ENCODE measurements around the gene CASP2. TPM values are rescaled to one million over a fixed set of nuclear protein-coding genes. Genes with fewer than 3 reads are reported as not detected.
A peak's percentile ranks its signal among the peaks of the same experiment; 100 is the strongest.

The CASP2 gene
- polyA plus RNA-seq, 1 of the 3 experiments (the other 2 are of a cell fraction) = 19.7 TPM

GRCh38 chr7:143240291-143241168, 47.6 kb upstream of the CASP2 start (continued):
- TF ChIP-seq USF2 (IDR thresholded peaks at IDR 0.05; ENCODE audit: borderline replicate concordance, low read depth, low read length) (no peak), ZBTB33 (IDR thresholded peaks at IDR 0.05; ENCODE audit: borderline replicate concordance, low read depth) (no peak), FOXM1 (IDR thresholded peaks at IDR 0.05; ENCODE audit: low read depth) (no peak), NFIC (IDR thresholded peaks at IDR 0.05; ENCODE audit: borderline replicate concordance) (0 out of 2 replicates have a peak, but pooled peaks have one; percentile 14), NRF1 (IDR thresholded peaks at IDR 0.05; ENCODE audit: low read depth, low read length) (no peak), TEAD4 (IDR thresholded peaks at IDR 0.05; ENCODE audit: borderline replicate concordance, insufficient read depth) (no peak)
- TF ChIP-seq, protein P1, sequence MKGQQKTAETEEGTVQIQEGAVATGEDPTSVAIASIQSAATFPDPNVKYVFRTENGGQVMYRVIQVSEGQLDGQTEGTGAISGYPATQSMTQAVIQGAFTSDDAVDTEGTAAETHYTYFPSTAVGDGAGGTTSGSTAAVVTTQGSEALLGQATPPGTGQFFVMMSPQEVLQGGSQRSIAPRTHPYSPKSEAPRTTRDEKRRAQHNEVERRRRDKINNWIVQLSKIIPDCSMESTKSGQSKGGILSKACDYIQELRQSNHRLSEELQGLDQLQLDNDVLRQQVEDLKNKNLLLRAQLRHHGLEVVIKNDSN (IDR thresholded peaks at IDR 0.05; ENCODE audit: borderline replicate concordance, low read depth) = no peak

- Histone ChIP-seq H3K79me2 (ENCODE audit: insufficient read depth) (no peaks in the 10 kb centered on the region), H4K20me1 (ENCODE audit: insufficient read depth) (no peaks in the 10 kb centered on the region), H3K36me3 (replicated peaks in 1 of 2; ENCODE audit: control insufficient read depth in 1 of 2, insufficient read depth in 2 of 2, low read length in 1 of 2) (no peaks in the 10 kb centered on the region), H3K27ac (ENCODE audit: low read depth in 2 of 2, low read length in 1 of 2) (no peak overlapping the region), H3F3A (replicated peaks; ENCODE audit: insufficient read depth) (peaks cover 6% of the 10 kb centered on the region), H3K27me3 (ENCODE audit: insufficient read depth) (no peaks in the 10 kb centered on the region), H3K4me2 (no peak overlapping the region), H3K4me3 (ENCODE audit: low read depth in 2 of 2, low read length in 1 of 2) (no peak overlapping the region), H3K9me3 (peaks cover 1% of the 10 kb centered on the region), H3K9ac (no peak overlapping the region), H3K9me2 (no peaks in the 10 kb centered on the region), H3K4me1 (ENCODE audit: control insufficient read depth in 1 of 2, insufficient read depth in 2 of 2, low read depth in 1 of 2, low read length in 1 of 2) (peaks cover 0 to 7% of the 10 kb centered on the region in 2 experiments; a peak in 2 of 4 replicates), H2AFZ (ENCODE audit: low read depth) (no peak overlapping the region)
- DNase-seq = no peak
- no peak for TF ChIP-seq POLR2AphosphoS5 (IDR thresholded peaks at IDR 0.05; ENCODE audit: low read depth, low read length)
- TF ChIP-seq, protein P2, sequence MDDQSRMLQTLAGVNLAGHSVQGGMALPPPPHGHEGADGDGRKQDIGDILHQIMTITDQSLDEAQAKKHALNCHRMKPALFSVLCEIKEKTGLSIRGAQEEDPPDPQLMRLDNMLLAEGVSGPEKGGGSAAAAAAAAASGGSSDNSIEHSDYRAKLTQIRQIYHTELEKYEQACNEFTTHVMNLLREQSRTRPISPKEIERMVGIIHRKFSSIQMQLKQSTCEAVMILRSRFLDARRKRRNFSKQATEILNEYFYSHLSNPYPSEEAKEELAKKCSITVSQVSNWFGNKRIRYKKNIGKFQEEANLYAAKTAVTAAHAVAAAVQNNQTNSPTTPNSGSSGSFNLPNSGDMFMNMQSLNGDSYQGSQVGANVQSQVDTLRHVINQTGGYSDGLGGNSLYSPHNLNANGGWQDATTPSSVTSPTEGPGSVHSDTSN (IDR thresholded peaks at IDR 0.05) = no peak
- TF ChIP-seq, protein P3, sequence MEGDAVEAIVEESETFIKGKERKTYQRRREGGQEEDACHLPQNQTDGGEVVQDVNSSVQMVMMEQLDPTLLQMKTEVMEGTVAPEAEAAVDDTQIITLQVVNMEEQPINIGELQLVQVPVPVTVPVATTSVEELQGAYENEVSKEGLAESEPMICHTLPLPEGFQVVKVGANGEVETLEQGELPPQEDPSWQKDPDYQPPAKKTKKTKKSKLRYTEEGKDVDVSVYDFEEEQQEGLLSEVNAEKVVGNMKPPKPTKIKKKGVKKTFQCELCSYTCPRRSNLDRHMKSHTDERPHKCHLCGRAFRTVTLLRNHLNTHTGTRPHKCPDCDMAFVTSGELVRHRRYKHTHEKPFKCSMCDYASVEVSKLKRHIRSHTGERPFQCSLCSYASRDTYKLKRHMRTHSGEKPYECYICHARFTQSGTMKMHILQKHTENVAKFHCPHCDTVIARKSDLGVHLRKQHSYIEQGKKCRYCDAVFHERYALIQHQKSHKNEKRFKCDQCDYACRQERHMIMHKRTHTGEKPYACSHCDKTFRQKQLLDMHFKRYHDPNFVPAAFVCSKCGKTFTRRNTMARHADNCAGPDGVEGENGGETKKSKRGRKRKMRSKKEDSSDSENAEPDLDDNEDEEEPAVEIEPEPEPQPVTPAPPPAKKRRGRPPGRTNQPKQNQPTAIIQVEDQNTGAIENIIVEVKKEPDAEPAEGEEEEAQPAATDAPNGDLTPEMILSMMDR (IDR thresholded peaks at IDR 0.05) = no peak
- TF ChIP-seq TCF12 (IDR thresholded peaks at IDR 0.05) = no peak
- no peak for TF ChIP-seq MEF2A (IDR thresholded peaks at IDR 0.05; ENCODE audit: borderline replicate concordance, low read depth)
- no peak for TF ChIP-seq CHD2 (IDR thresholded peaks at IDR 0.05; ENCODE audit: low read length, partially characterized antibody)
- TF ChIP-seq EZH2phosphoT487 (IDR thresholded peaks at IDR 0.05; ENCODE audit: borderline replicate concordance, low read depth) = no peak
- TF ChIP-seq JUND (IDR thresholded peaks at IDR 0.05) = no peak
- TF ChIP-seq USF2 (IDR thresholded peaks at IDR 0.05; ENCODE audit: borderline replicate concordance, low read depth, low read length) = no peak
- TF ChIP-seq FOSL2 (IDR thresholded peaks at IDR 0.05; ENCODE audit: borderline replicate concordance, low read depth) = no peak
- TF ChIP-seq, protein P4, sequence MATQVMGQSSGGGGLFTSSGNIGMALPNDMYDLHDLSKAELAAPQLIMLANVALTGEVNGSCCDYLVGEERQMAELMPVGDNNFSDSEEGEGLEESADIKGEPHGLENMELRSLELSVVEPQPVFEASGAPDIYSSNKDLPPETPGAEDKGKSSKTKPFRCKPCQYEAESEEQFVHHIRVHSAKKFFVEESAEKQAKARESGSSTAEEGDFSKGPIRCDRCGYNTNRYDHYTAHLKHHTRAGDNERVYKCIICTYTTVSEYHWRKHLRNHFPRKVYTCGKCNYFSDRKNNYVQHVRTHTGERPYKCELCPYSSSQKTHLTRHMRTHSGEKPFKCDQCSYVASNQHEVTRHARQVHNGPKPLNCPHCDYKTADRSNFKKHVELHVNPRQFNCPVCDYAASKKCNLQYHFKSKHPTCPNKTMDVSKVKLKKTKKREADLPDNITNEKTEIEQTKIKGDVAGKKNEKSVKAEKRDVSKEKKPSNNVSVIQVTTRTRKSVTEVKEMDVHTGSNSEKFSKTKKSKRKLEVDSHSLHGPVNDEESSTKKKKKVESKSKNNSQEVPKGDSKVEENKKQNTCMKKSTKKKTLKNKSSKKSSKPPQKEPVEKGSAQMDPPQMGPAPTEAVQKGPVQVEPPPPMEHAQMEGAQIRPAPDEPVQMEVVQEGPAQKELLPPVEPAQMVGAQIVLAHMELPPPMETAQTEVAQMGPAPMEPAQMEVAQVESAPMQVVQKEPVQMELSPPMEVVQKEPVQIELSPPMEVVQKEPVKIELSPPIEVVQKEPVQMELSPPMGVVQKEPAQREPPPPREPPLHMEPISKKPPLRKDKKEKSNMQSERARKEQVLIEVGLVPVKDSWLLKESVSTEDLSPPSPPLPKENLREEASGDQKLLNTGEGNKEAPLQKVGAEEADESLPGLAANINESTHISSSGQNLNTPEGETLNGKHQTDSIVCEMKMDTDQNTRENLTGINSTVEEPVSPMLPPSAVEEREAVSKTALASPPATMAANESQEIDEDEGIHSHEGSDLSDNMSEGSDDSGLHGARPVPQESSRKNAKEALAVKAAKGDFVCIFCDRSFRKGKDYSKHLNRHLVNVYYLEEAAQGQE (IDR thresholded peaks at IDR 0.05; ENCODE audit: low read depth, low read length) = no peak
- POLR2A ChIA-PET = no interaction called here
- WGBS (ENCODE audit: low lambda C conversion rate) = 78% methylated on average over 11 of the region's 11 CpGs
- CTCF ChIA-PET = interaction anchor here (1.7 to 5.5 kb wide), 6 partner anchors 8 to 234 kb away, joined by 3 to 125 read pairs (median 8); no protein-coding TSS in a partner anchor
Measured at GRCh38 chr7:143242306-143242705, 45.8 kb upstream of the CASP2 start.

Data from SK-N-SH (cell line).